Activated T-helper 17 cell treated with anti-CD3 and anti-CD28 coated beads, Interleukin-2, amount 50 U/mL, for 72 hours (primary cell): Measurements from ENCODE around the gene NPFFR2. TPM values are rescaled to one million over a fixed set of nuclear protein-coding genes. Genes with fewer than 3 reads are reported as not detected.
"Not testable (repeated sequence)": the region's sequence is repeated elsewhere in the genome, so short reads cannot be mapped to it uniquely, and the experiment has no call there.

Experiments used
- ATAC-seq: fragments of 150-1000 bp; cut with Tn5 transposase; replicated peaks from 2 replicates; pipeline ENCODE4 v1.10.0; 2021; ENCODE audit warnings: mild to moderate bottlenecking, moderate library complexity
- H3K27ac Mint-ChIP-seq: one replicate; pipeline ENCODE4 v1.8.0; 2022; ENCODE audit warnings: mixed read lengths
- H3K27me3 Mint-ChIP-seq: one replicate; pipeline ENCODE4 v1.8.0; 2022; ENCODE audit warnings: mixed read lengths
- H3K36me3 Mint-ChIP-seq: one replicate; pipeline ENCODE4 v1.8.0; 2022; ENCODE audit warnings: low read depth, mild to moderate bottlenecking, mixed read lengths
- H3K4me1 Mint-ChIP-seq: one replicate; pipeline ENCODE4 v1.8.0; 2022; ENCODE audit warnings: mixed read lengths
- H3K4me3 Mint-ChIP-seq: one replicate; pipeline ENCODE4 v1.8.0; 2022; ENCODE audit warnings: mild to moderate bottlenecking, mixed read lengths
- H3K9me3 Mint-ChIP-seq: one replicate; pipeline ENCODE4 v1.8.0; 2022; ENCODE audit warnings: mixed read lengths
- total RNA-seq, 2 donors: library from RNA; stranded (reverse); gene quantifications; one replicate each; pipeline ENCODE4 v1.2.3, GENCODE V29; 2022

The NPFFR2 gene
- total RNA-seq, 2 donors from 2014 or later = not detected

GRCh38 chr4:72152731-72153130 is 120.9 kb downstream of the NPFFR2 start:
- H3K27ac Mint-ChIP-seq = no peak overlapping the region
- no peak for ATAC-seq
- H3K27me3 Mint-ChIP-seq = no peaks in the 10 kb centered on the region
- no peaks in the 10 kb centered on the region for H3K4me1 Mint-ChIP-seq
- no peak overlapping the region for H3K4me3 Mint-ChIP-seq
- H3K9me3 Mint-ChIP-seq = peaks cover 5% of the 10 kb centered on the region
- no peaks in the 10 kb centered on the region for H3K36me3 Mint-ChIP-seq

- H3K9me3 Mint-ChIP-seq, H3K4me1 Mint-ChIP-seq, H3K4me3 Mint-ChIP-seq, H3K27ac Mint-ChIP-seq, H3K36me3 Mint-ChIP-seq, H3K27me3 Mint-ChIP-seq, ATAC-seq: not testable (repeated sequence)
These were observed 121.8 kb downstream of the NPFFR2 start for GRCh38 chr4:72153634-72154033.

DNA sequence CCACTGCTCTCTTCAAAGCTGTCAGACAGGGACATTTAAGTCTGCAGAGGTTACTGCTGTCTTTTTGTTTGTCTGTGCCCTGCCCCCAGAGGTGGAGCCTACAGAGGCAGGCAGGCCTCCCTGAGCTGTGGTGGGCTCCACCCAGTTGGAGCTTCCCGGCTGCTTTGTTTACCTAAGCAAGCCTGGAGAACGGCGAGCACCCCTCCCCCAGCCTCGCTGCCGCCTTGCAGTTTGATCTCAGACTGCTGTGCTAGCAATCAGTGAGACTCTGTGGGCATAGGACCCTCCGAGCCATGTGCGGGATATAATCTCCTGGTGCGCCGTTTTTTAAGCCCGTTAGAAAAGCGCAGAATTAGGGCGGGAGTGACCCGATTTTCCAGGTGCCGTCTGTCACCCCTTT is 137.5 kb downstream of the NPFFR2 start:
- not testable (repeated sequence) for ATAC-seq, H3K4me3 Mint-ChIP-seq, H3K27ac Mint-ChIP-seq, H3K4me1 Mint-ChIP-seq, H3K36me3 Mint-ChIP-seq, H3K27me3 Mint-ChIP-seq
- H3K9me3 Mint-ChIP-seq = peaks cover 11% of the 10 kb centered on the region

- Mint-ChIP-seq H3K27ac (no peak overlapping the region), H3K4me3 (no peak overlapping the region), H3K36me3 (no peaks in the 10 kb centered on the region), H3K9me3 (peaks cover 11% of the 10 kb centered on the region), H3K4me1 (no peaks in the 10 kb centered on the region), H3K27me3 (peaks cover 5% of the 10 kb centered on the region)
- no peak for ATAC-seq
These were observed 138.1 kb downstream of the NPFFR2 start for GRCh38 chr4:72169861-72170260.

DNA sequence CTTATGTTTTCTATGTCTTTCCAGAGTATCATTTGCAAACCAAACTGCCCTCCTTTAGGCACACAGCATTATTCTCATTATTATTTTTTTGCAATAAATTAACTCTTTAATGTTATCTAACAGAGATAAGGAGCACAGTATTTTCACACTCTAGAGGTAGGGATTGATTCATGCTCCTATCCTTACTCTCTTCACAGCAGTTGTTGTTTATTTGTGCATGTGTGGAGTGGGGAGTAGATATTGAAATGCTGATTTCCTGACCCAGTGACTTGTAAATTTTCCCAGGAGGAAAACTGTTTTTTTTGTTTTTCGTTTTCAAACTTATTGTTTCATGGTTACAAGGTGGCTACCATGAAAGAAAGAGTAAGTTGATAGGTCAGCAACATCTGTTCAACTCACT is 140.0 kb downstream of the NPFFR2 start:
- Mint-ChIP-seq H3K4me3 (no peak overlapping the region), H3K4me1 (no peaks in the 10 kb centered on the region), H3K27ac (no peak overlapping the region), H3K36me3 (no peaks in the 10 kb centered on the region), H3K27me3 (peaks cover 5% of the 10 kb centered on the region), H3K9me3 (peaks cover 24% of the 10 kb centered on the region)
- ATAC-seq = no peak

GRCh38 chr4:72179342-72179741 is 147.5 kb downstream of the NPFFR2 start:
- Mint-ChIP-seq H3K36me3 (no peaks in the 10 kb centered on the region), H3K27me3 (no peaks in the 10 kb centered on the region), H3K4me1 (no peaks in the 10 kb centered on the region), H3K9me3 (peaks cover 16% of the 10 kb centered on the region), H3K27ac (no peak overlapping the region), H3K4me3 (no peak overlapping the region)
- no peak for ATAC-seq

- Mint-ChIP-seq H3K27ac (no peak overlapping the region), H3K4me3 (no peak overlapping the region), H3K36me3 (no peaks in the 10 kb centered on the region), H3K4me1 (no peaks in the 10 kb centered on the region), H3K9me3 (no peaks in the 10 kb centered on the region), H3K27me3 (no peaks in the 10 kb centered on the region)
- no peak for ATAC-seq
These were observed 154.9 kb downstream of the NPFFR2 start for GRCh38 chr4:72186714-72187113.

- ATAC-seq = no peak
- H3K9me3 Mint-ChIP-seq = peaks cover 4% of the 10 kb centered on the region
- H3K27ac Mint-ChIP-seq = no peak overlapping the region
- H3K4me3 Mint-ChIP-seq = no peak overlapping the region
- H3K4me1 Mint-ChIP-seq = no peaks in the 10 kb centered on the region
- H3K27me3 Mint-ChIP-seq = no peaks in the 10 kb centered on the region
- no peaks in the 10 kb centered on the region for H3K36me3 Mint-ChIP-seq
These were observed 162.2 kb downstream of the NPFFR2 start for GRCh38 chr4:72194046-72194445.

- Mint-ChIP-seq H3K27ac (no peak overlapping the region), H3K27me3 (no peaks in the 10 kb centered on the region), H3K4me3 (no peak overlapping the region), H3K36me3 (no peaks in the 10 kb centered on the region), H3K4me1 (no peaks in the 10 kb centered on the region), H3K9me3 (peaks cover 4% of the 10 kb centered on the region)
- no peak for ATAC-seq
These were observed 162.7 kb downstream of the NPFFR2 start for GRCh38 chr4:72194453-72194852.

Other genes starting within 250 kb of the NPFFR2 start
- not detected for gene GC, start 247.9 kb upstream of the NPFFR2 start, total RNA-seq